ENCODE data around the gene PRM2.
"Not testable (repeated sequence)": the region's sequence is repeated elsewhere in the genome, so short reads cannot be mapped to it uniquely, and the experiment has no call there.

Gene PRM2

DNA sequence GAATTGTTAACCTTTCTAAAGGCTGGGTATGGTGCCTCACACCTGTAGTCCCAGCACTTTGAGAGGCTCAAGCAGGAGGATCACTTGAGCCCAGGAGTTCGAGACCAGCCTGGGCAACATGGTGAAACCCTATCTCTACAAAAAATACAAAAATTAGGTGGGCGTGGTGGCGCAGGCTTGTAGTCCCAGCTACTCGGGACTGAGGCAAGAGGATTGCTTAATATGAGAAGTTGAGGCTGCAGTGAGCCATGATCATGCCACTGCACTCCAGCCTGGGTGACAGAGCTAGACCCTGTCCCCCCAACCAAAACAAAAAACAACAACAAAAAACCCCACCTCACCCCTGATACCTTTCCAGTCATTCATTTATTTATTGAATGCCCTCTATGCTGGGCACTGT lies 13.4 kb upstream of the PRM2 start:
- DNase-seq (ENCODE audit: low read depth): not testable (repeated sequence)

DNA sequence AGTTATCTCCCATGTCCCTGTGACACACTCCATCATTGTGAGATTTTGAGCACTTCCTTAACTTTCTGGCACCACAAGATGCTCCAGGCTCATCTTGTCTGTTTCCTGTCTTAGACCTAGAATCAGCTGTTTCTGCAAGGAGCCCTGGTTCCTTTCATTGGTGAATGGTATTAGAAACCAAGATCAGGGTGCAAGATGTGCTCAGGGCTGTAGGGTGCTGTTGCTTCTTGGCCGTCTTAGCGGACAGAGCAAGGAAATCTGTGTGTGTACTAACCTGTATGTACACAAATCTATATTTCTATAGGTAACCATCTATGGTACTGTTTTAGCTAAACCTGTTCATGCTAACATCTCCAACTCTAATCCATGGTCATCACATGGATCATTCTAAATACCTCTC lies 12.9 kb upstream of the PRM2 start:
- DNase-seq (ENCODE audit: low read depth): no peak

DNA sequence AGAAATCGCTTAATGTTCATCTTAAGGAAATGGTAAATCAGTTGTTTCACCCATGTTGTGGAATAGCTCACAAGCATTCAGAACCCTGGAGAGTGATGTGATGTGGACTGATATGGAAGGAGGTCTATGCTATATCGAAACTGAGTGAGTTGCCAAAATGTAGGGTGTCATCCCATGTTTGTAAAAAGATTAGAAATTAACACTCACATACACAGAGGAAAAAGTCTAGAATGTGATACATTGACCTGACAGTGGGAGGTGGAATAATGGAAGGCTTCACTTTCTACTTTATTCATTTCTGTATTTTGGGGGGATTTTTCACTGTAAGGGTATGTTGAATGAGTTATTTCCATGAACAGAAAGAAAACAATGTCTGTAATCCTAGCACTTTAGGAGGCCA lies 9.6 kb upstream of the PRM2 start:
- no peak for DNase-seq (ENCODE audit: low read depth)

DNA sequence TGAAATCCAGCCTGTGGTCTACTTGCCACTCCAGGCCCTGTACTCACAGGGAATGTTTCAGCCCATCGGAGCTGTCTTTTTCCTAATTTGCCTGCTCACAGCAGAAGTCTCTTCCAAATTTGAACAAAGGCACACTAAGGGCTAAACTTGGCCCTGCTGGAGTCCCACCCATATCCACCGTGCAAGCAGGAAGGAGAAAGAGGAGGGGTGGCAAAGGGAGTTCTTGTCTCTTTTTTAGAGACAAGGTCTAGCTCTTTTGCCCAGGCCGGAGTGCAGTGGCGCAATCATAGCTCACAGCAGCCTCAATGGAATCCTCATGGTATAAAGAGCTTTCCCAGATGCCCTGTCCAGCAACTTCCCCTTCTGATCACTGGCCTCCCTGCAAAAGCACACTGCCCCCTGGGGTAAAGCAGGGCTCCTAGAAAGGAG lies 7.6 kb upstream of the PRM2 start:
- peak; percentile 9 for DNase-seq (ENCODE audit: low read depth)

DNA sequence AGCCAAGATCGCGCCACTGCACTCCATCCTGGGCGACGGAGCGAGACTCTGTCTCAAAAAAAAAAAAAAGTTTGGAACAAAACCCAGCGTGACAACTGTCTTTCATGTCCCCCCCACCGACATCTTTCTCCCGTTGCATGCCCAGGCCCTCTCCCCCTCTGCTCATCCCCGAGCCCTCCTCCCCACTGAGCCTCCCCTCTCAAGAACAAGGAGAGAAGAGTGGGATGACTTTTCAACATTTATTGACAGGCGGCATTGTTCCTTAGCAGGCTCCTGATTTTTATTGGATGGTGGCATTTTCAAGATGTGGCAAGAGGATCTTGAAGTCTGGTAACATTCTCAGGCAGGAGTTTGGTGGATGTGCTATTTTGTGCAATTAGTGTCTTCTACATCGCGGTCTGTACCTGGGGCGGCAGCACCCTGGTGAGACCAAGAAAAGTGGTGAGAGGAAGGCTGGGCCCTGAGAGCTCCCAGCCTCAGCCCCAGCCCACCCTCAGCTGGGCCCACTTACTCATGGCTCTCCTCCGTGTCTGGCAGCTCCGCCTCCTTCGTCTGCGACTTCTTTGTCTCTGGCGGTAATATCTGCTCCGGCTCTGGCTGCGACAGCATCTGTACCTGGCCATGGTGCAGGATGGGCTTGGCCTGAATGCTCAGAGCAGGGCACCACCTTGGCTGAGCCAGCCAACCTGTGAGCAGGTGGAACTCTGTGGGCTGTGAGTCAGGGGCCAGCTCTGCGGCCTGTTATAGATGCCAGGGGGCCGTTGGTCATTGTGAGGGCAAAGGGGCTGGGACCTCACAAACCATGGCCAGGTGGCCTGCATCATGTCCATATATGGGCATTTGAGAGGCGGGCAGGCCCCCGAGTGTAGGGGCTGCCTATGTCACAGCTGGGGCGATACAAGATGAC lies 4.6 kb upstream of the PRM2 start, which contains the start of gene PRM1:
TSS of gene PRM1 (minus strand) at position 715 of the 907 bp plus-strand sequence. CDS start at position 623, 92 bp downstream.
- no peak for DNase-seq (ENCODE audit: low read depth)

DNA sequence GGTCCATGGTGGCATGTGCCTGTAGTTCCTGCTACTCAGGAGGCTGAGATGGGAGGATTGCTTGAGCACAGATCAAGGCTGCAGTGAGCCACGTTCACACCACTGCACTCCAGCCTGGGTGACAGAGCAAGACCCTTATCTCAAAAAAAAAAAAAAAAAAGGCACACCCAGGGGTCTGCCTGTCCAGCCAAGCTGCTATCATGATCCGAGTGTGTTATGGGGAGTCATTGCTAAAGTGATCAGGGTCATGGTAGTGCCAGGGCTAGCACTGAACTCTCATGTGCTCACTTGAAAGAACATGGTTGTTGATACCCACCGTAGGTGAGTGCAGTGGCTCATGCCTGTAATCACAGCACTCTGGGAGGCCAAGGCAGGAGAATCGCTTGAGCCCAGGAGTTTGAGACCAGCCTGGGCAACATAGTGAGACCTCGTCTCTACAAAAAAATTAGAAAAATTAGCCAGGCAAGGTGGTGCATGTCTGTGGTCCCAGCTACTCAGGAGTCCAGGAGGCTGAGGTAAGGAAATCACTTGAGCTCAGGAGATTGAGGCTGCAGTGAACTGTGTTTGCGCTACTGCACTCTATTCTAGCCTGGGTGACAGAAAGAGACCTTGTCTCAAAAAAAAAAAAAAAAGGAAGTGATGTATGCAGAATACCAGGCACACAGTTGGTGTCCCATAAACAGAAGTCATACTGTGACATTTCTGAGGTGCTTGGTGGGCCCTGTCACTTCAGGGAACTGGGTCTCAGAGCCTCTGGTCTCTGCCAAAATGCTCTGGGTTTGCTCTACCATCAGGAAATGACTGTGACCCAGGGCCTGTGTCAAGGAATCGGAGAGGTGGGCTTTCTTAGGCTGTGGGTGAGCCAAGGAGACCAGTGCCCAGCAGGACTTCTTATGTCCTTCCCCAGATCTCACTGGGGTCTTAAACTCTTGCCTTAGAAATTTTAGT lies 2.7 kb upstream of the PRM2 start:
- DNase-seq (ENCODE audit: low read depth): no peak

DNA sequence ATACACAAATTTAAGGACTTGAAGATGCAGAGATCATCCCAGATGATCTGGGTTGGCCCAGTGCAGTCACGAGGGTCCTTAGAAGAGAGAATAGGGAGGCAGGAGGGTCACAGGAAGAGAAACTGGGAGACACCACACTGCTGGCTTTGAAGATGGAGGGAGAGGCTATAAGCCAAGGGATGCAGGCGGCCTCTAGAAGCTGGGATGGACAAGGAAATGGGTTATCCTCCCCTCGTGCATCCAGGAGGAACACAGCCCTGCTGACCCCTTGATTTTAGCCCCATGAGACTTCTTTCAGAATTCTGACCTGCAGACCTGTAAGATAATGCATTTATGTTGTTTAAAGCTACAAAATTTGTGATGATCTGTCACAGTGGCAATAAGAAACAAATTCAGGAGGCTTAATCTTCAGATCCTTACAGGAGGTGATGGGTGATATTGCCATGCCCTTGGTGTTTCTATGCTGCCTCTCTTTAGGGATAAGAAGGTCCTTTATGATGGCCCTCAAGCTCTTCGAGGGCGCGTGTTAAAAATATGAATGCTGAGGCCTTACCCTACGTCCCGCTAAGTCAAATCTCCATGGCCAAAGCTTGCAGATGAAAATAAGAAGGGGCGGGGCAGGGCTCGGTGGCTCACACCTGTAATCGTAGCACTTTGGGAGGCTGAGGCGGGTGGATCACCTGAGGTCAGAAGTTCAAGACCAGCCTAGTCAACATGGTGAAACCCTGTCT lies 1.5 kb upstream of the PRM2 start:
- no peak for DNase-seq (ENCODE audit: low read depth)

DNA sequence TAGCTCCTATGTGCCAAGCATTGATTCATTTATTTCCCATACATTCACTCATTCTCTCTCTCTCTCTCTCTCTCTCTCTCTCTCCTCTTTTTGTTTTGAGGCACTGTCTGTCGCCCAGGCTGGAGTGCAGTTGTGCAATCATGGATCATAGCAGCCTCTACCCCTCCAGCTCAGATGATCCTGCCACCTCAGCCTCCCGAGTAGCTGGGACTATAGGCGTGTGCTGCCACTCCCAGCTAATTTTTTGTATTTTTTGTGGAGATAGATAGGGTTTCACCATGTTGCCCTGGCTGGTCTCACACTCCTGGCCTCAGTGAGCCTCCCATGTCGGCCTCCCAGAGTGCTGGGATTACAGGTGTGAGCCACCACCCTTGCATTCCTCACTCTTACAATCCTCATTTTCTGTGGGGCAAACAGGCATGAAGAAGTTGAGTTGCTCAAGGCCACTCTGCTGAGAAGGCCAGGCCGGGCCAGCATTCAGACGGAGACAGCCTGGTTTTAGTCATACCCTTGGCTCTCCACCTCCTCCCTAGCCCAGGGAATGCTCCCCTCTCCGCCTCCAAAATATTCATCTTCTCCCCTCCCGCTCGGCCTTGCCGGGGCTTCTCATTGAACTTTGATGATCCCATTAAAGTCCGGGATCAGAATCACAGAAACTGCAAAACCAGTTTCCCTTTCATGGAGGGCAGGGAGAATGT lies 765 bp upstream of the PRM2 start:
- DNase-seq (ENCODE audit: low read depth): no peak

DNA sequence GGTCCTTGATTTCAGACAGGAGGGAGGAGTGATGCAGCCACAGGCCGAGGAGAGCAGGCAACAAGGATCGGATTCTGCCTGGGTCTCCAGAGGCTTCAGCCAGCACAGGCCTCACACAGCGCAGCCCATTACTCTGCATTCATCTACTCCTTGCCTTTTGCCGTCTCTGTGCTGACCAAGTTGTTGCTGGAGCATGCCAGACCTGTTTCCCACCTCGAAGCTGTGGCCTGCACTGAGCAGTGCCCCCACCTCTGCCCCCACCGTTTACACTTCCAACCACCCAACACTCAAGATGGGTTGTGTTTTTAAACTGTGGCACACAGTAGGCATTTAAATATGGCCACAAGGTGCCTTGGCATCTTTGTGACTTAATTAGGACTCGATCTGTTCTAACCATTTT lies 1.3 kb downstream of the PRM2 start:
- no peak for DNase-seq (ENCODE audit: low read depth)

DNA sequence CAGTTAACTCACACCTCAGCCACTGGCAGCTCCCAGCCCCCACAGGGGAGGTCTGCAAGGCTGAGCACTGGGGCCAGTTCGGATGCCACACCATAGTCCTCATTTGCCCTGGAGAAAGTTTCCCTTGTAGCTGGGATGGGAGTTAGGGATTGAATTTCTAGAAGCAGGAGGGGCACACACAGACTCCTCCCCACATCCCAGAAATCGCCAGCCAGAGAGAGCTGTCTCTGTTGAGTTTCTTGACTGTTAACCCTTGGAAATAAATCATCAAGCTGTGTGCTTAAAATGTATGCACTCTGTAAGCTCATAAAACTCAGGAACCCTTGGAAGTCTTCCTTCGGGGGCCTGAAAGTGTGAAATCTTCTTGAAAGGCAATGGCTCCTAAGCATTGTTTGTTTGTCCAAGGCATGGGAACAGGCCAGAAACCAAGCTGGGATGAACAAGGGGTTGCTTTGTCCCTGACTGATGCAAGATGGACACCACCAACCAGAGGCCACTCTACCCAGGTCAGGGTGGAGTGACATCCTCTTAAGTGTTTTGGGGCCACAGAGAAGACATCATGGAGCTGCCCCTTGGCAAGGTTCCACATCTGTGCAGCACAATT lies 2.5 kb downstream of the PRM2 start:
- no peak for DNase-seq (ENCODE audit: low read depth)

DNA sequence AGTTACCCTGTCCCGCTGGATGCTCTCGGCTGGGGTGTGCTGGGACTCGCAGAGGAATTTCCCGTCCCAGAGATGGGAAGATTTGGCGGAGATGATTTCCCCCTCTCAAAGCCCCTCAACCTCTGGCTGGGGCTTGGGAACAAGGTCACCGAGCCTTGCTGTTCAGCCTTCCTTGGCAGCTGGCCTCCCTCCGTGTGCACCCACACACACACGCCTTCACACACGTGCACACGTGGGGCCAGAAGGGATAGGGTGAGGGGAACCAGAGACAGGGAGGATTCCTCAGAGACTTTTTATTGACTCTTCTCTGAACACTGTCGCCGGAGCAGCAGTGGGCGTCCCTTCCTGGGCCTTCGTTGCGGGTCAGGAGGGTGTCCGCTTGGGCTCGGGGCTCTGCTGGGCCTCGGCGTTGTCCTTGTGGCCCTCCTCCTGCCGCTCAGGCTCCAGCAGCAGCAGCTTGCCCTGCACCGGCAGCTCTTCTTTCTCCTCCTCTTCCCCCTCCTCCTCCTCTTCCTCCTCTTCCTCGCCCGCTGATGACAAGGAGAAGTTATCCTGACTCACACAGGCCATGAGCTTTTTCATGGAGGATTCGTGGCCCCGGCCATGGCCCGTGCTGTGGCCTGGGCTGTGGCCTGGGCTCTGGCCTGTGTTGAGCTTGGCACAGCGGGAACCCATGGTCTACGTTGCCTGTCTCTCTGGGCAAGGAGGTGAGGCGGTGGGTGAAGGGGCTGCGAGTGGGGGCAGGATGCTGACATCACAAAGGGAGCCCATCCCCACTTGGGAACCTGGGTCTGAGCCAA lies 3.2 kb downstream of the PRM2 start, which contains the start of gene PRM3:
TSS of gene PRM3 (minus strand) at position 709 of the 800 bp plus-strand sequence. CDS start at position 675, 34 bp downstream.
- no peak for DNase-seq (ENCODE audit: low read depth)

DNA sequence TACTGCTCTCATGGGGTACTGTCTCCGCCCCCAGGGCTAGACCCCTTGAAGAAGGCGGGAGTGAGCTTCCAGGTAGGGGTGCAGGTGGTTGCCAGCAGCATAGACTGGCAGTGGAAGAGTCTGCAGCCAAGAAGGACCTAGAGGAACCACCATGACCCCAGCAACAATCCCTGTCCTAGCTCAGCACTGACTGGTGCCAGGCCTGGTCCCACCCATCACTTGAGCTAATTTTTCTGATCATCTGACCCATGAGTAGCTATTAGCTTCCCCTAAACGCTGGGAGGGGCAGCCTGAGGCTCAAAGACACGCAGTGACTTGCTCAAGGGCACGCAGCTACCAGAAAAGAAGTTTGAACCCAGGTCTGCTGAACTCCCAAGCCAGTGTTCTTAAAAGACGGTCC lies 3.8 kb downstream of the PRM2 start:
- no peak for DNase-seq (ENCODE audit: low read depth)

DNA sequence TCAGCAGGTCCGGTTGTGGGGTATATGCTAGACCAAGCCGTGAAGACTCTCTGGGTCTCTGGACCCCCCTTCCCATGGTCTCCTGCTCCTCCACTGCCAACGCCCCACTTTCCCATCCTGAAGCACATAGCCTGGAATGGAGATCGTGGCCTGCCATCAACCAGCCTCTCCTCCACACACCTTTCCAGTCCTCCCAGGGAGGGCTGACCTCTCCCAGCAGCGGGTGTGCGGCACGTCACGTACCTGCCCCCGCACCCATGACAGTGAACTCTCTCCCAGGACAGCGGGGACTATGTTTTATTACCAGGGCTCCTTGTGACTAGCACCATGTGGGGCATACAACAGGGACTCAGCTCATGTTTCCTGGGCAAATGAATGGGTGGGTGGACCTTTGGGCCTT lies 4.7 kb downstream of the PRM2 start:
- DNase-seq (ENCODE audit: low read depth): no peak

DNA sequence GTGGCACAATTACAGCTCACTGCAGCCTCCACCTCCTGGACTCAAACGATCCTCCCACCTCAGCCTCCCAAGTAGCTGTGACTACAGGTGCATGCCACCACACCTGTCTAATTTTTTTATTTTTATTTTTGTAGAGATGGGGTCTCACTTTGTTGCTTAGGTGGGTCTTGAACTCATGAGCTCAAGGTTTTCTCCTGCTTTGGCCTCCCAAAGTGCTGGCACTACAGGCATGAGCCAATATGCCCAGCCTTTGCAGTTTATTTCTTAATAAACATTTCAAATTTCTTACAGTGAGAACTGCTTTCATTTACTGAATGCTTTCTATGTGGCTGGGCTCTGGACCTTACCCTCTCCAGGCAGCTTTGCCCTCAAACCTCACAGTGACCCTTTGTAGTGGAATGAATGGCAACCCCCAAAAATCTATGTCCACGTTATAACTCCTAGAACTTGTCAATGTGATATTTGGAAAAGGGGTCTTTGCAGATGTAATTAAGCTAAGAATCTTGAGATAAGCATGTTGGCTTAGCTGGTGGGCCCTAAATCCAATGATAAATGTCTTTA lies 5.6 kb downstream of the PRM2 start:
- no peak for DNase-seq (ENCODE audit: low read depth)

DNA sequence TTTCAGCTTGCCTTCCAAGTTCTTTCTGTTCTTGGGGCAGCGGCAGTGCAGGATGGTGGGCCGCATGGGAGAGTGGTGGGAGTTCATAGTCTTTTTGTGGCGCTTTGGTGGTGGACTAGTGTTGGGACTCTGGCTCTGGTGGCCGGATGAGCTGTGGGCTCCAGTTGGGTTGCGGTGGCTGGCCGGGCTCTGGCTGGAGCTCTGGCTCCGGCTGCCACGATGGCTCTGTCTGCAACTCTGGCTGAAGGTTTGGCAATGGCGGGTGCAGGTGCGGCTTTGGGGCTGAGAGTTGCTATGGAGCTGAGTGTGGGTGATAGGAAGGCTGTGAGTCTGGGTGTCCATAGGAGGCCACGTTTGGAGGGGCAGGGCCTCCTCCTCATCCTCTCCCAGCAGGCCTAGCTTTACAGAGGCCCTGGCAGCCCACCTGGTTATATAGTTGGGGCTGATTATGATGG lies 7.3 kb downstream of the PRM2 start, which contains the start of gene TNP2:
TSS of gene TNP2 (minus strand) at position 405 of the 455 bp plus-strand sequence. CDS start at position 342, 63 bp downstream.
- no peak for DNase-seq (ENCODE audit: low read depth)

DNA sequence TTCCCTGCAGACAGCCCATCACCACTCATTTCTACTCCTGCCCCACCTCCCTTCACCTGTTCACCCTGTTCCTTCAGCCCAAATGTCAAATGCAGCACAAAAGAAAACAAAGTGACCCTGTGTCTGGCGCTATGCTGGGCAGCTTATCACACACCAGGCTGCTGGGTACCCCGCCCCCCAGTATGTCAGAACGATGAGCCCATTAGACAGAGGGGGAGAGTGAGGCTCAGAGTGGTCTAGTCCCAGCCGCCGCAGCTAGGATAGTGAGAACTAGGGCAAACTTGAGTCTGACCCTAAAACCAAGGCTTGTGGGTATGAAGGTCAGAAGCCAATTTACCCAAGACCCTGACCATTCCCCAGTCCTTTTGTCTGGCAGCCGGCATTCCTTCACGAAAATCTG lies 11.2 kb downstream of the PRM2 start:
- DNase-seq (ENCODE audit: low read depth): no peak

DNA sequence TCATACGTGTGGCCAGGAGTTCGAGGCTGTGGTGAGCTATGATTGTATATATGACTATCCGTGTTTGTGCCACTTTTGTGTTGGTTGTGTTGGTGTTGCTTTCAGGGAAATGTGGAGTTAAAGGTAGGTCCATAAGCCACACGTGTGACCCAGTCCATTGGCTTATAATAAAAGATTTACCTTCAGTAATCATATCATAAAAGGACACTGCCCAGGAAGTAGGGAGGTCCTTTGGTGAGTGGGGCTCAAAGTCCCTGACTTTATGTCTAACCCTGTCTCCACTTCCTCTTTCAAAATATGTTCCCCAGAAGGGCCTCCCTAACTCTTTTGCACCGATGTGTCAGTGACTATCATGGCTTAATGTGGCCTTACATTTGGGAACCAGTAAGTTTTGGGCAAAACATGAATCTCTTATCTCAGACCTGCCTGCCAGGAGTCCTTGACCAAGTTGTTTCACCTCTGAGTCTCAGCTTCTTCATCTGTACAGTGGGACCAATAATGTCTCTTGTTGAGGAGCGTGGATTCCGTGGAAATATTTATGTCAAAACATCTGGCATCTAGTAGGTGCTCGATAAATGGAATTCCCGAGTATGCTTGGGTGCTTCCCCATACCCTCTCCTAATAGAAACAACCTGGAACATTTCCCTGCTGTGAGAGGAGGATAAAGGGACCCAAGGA lies 12.0 kb downstream of the PRM2 start:
- DNase-seq (ENCODE audit: low read depth): no peak

DNA sequence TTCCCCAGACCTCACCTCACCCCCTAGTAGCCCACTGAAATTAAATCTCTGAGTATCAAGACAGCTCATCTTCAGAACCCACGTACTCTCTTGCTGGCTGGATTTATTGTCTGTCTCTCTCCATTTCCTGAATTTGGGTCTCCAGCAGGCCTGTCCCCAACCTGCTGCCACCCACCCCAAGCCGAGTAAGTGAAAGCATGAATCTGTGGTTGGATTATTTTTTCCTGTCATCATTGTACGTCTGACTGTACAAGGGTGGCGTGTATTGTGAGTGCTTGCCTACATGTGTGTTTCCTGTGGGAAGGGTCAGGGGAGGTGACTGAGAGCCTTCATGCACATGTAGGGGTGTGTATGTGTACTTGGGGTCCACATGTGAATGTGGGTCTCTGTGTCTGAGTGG lies 12.5 kb downstream of the PRM2 start:
- DNase-seq (ENCODE audit: low read depth): no peak

DNA sequence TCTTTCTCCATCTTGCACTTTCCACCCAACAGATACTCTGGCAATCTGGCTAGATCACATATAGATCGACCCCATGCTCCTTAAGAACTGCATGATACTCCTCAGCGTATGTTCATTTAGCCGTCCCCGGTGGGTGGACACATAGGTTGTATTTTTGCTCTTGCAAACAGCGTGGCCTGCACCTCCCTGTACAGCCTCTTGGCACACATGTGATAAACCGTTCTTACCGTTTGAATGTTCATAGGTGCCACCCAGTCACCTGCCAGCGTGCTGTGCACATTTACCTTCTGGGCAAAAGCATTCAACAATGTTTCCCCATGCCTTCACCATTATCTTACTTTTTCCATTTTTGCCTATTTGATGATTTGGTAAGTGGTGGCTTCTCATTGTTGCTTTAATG lies 13.4 kb downstream of the PRM2 start:
- DNase-seq (ENCODE audit: low read depth): no peak
